NK-92 (cell line): Measurements from ENCODE around the gene SMIM35.
"Not testable (repeated sequence)": the region's sequence is repeated elsewhere in the genome, so short reads cannot be mapped to it uniquely, and the experiment has no call there.

Experiments
- DNase-seq: peaks from one replicate; lab custom pipeline; 2025; ENCODE audit not compliant: unreplicated experiment; lab: John Stamatoyannopoulos, UW

The SMIM35 gene

GRCh38 chr11:118082880-118083552 is 3.7 kb downstream of the SMIM35 start:
- DNase-seq, result no peak

GRCh38 chr11:118081241-118081958 is 5.4 kb downstream of the SMIM35 start:
- DNase-seq, result no peak

GRCh38 chr11:118080296-118080695 is 6.5 kb downstream of the SMIM35 start:
- no peak for DNase-seq

- DNase-seq, result no peak
Measured at GRCh38 chr11:118079491-118079890, 7.3 kb downstream of the SMIM35 start.

- DNase-seq, result no peak
Measured at GRCh38 chr11:118078911-118079411, 7.8 kb downstream of the SMIM35 start.

GRCh38 chr11:118076754-118077281 is 9.9 kb downstream of the SMIM35 start, which contains the start of gene TMPRSS4:
TSS of gene TMPRSS4 (plus strand) at chr11:118077078. CDS start at chr11:118077303, 225 bp downstream.
- no peak for DNase-seq

- DNase-seq, result no peak
Measured at GRCh38 chr11:118074785-118075184, 12.0 kb downstream of the SMIM35 start.

- DNase-seq, result no peak
Measured at GRCh38 chr11:118074091-118074685, 12.6 kb downstream of the SMIM35 start.

- DNase-seq, result no peak
Measured at GRCh38 chr11:118073554-118073953, 13.2 kb downstream of the SMIM35 start.

- no peak for DNase-seq
Measured at GRCh38 chr11:118071416-118072030, 15.2 kb downstream of the SMIM35 start.

GRCh38 chr11:118068945-118069612 is 17.7 kb downstream of the SMIM35 start:
- no peak for DNase-seq

- no peak for DNase-seq
Measured at GRCh38 chr11:118068206-118068944, 18.4 kb downstream of the SMIM35 start.

- DNase-seq, result no peak
Measured at GRCh38 chr11:118067006-118067405, 19.8 kb downstream of the SMIM35 start.

- no peak for DNase-seq
Measured at GRCh38 chr11:118065384-118065783, 21.4 kb downstream of the SMIM35 start.

GRCh38 chr11:118064956-118065355 is 21.8 kb downstream of the SMIM35 start:
- no peak for DNase-seq

- not testable (repeated sequence) for DNase-seq
Measured at GRCh38 chr11:118062631-118063030, 24.1 kb downstream of the SMIM35 start.

- not testable (repeated sequence) for DNase-seq
Measured at GRCh38 chr11:118062181-118062580, 24.6 kb downstream of the SMIM35 start.

GRCh38 chr11:118061586-118062125 is 25.1 kb downstream of the SMIM35 start:
- DNase-seq, result no peak

- no peak for DNase-seq
Measured at GRCh38 chr11:118060869-118061268, 25.9 kb downstream of the SMIM35 start.
